Cardiac fibroblast (primary cell): ENCODE results near the gene TCF3.

Source experiments
- DNase-seq, 2 donors: peaks; one replicate each; pipeline versions ENCODE4 v3.0.0 to v3.0.0-alpha.2; 2010; ENCODE audit warnings: low read depth in 2 of 2
- H3K4me3 ChIP-seq, 2 donors: replicated peaks in 1 of 2; 1 replicate in 1 of 2; 2 replicates in 1 of 2; pipeline ENCODE4 v1.5.1; 2011; ENCODE audit warnings: low read depth in 2 of 2, low read length in 2 of 2, mild to moderate bottlenecking in 2 of 2, moderate library complexity in 1 of 2
- TF ChIP-seq, protein P1 (sequence below): IDR thresholded peaks from one replicate; pipeline ENCODE4 v1.5.1; 2011; ENCODE audit warnings: low read depth, mild to moderate bottlenecking, low read length, inconsistent platforms

Gene TCF3

DNA sequence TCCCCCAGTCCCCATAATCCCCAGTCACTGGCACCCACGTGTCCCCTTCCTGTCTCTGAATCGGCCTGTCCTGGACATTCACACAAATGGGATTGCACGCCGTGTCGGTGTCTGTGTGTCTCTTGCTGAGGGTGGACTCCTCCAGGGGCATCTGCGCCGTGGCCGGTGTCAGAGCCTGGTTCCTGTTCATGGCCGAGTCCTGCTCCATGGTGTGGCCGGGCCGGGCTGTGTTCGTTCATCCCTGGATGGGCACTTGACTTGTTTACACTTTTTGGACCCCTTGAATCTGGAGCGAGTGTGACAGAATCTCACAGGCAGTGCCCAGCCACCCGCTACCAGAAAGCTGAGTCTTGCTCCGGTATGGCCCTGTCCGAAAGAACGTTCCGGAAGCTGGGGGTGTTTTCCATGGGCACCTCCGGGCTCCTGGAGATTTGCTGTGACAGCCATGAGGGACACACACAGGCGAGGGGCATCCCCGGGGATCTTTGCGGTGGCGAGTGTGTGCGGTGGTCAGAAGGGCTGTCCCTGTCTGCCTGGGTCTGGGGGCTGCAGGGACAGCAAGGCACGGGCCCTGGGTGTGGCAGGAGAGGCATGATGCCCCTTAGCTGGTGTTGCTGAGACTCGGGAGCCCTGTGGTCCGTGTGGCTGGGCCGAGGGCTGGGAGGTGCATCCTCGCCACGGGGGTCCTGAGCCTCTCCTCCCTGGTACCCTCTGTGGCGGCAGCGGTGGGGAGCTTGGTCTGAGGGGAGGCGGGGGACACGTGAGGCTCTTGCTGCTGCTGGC lies 77.9 kb downstream of the TCF3 start:
- no peak for DNase-seq

DNA sequence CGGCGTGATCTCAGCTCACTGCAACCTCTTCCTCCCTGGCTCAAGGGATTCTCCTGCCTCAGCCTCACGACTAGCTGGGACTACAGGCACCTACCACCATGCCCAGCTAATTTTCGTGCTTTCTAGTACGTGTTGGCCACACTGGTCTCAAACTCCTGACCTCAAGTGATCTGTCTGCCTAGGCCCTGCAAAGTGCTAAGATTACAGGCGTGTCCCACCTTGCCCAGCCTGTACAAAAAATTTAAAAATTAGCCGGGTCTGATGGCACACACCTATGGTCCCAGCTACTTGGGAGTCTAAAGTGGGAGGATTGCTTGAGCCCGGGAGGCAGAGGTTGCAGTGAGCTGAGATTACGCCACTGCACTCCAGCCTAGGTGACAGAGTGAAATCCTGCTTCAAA lies 79.6 kb downstream of the TCF3 start:
- TF ChIP-seq, protein P1, sequence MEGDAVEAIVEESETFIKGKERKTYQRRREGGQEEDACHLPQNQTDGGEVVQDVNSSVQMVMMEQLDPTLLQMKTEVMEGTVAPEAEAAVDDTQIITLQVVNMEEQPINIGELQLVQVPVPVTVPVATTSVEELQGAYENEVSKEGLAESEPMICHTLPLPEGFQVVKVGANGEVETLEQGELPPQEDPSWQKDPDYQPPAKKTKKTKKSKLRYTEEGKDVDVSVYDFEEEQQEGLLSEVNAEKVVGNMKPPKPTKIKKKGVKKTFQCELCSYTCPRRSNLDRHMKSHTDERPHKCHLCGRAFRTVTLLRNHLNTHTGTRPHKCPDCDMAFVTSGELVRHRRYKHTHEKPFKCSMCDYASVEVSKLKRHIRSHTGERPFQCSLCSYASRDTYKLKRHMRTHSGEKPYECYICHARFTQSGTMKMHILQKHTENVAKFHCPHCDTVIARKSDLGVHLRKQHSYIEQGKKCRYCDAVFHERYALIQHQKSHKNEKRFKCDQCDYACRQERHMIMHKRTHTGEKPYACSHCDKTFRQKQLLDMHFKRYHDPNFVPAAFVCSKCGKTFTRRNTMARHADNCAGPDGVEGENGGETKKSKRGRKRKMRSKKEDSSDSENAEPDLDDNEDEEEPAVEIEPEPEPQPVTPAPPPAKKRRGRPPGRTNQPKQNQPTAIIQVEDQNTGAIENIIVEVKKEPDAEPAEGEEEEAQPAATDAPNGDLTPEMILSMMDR: no peak

More for the DNA sequence above, 77.9 kb downstream of the TCF3 start:
- no peak overlapping the region for H3K4me3 ChIP-seq
- TF ChIP-seq, protein P1: no peak

DNA sequence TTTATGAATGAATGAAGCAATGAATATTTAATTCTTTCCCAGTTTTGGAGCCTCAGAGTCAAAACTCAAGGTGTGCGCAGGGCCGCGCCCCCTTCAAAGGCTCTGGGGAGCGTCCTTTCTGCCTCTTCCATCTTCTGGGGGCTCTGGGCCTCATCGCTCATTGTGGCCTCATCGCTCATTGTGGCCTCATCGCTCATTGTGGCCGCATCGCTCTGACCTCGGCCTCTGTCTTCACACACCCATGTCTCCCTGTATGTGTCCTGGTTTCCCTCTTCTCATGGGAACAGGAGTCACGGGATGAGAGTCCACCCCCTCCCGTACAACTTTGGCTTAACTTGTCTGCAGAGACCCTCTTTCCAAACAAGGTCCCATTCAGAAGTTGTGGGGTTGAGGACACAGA lies 81.1 kb downstream of the TCF3 start:
- no peak for DNase-seq
- no peak overlapping the region for H3K4me3 ChIP-seq
- TF ChIP-seq, protein P1: no peak

More for the DNA sequence above, 79.6 kb downstream of the TCF3 start:
- no peak overlapping the region for H3K4me3 ChIP-seq
- DNase-seq: no peak

DNA sequence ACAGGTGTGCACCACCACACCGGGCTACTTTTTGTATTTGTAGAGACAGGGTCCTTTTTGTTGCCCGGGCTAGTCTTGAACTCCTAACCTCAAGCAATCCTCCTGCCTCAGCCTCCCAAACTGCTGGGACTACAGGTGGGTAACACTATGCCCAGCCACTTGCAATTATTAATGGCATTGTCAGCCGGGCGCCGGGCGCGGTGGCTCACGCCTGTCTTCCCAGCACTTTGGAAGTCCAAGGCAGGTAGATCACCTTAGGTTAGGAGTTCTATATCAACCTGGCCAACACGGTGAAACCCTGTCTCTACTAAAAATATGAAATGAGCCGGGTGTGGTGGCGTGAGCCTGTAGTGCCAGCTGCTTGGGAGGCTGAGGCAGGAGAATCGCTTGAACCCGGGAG lies 81.6 kb downstream of the TCF3 start:
- TF ChIP-seq, protein P1: no peak
- no peak for DNase-seq
- no peak overlapping the region for H3K4me3 ChIP-seq

DNA sequence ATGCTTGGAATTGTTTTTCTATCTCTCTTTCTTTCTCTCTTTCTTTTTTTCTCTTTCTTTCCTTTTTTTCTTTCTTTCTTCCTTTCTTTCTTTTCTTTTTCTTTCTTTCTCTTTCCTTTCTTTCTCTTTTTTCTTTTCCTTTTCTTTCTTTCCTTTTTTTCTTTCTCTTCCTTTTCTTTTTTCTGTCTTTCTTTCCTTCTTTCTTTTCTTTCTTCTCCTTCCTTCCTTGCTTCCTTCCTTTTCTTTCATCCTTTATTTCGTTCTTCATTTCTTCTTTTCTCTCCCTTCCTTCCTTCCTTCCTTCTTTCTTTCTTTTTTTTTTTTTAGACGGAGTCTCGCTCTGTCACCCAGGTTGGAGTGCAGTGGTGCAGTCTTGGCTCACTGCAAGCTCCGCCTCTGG lies 82.4 kb downstream of the TCF3 start:
- DNase-seq: no peak
- TF ChIP-seq, protein P1: no peak
- H3K4me3 ChIP-seq: no peak overlapping the region

DNA sequence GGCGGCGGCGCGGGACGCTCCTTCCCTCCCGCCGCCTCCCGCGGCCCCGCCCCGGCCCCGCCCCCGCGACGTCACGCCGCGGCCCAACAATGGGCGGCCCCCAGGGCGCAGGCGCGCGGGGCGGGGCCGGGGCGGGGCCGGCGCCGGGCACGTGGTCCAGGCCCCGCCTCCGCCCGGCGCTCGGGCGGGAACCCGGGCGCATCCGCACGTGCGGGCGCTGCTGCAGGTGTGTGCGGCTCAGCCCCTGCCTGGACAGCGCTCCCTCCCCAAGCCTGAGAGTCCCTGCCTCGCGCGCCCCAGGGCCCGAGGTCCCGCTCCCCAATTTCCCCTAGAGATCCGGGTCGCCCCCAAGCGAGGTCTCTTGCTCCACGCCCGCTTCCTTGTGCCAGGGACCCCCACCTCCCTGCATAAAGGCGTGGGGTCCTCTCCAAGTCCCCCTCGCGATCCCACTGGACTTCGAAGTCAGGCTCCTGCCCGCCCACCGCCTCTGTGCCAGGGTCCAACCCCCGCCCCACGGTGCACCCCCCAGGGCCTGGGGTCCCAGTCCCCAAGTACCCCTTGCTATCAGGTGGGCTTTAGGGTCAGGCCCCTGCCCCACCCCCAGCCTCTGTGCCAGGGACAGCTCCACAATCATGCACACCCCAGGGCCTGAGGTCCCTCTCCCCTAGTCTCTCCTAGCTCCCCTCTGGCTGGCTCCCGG lies 83.9 kb downstream of the TCF3 start, which contains the start of gene MEX3D:
Gene MEX3D (minus strand): TSS at position 6 of the 700 bp plus-strand sequence. CDS start 267 bp downstream, outside the sequence.
- TF ChIP-seq, protein P1: no peak
- peak; percentile 65 to 74 for DNase-seq
- peak within 1 kb of the TSS; percentile 75 to 78 for H3K4me3 ChIP-seq
